Activated CD4-positive, CD25-positive, alpha-beta regulatory T cell treated with anti-CD3 and anti-CD28 coated beads, Interleukin-2, amount 50 U/mL, for 16 hours (primary cell): ENCODE measurements around the gene CRYBB1.

Experiments used
- DNase-seq: peaks from one replicate; pipeline ENCODE4 v3.0.0-alpha.2; 2020; ENCODE audit warnings: low read depth, low spot score

The CRYBB1 gene

DNA sequence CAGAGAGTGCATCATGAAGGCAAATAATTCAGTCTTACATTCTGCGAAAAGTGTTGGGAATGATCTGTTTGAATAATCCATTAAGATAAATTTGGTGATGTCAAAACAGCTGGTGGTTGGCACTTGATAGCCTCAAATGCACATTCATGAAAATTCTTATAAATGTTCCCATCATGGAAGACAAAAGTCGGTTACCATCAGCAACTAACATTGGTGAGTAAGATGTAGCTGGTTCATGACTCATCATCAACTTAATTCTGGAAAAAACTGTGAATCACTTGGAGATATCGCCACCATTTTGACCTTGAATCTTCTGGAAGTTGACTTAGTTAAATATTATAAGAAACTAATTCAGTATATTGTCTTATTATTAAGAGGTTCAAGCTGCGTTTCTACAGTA is 11.2 kb downstream of the CRYBB1 start:
- DNase-seq: no peak

DNA sequence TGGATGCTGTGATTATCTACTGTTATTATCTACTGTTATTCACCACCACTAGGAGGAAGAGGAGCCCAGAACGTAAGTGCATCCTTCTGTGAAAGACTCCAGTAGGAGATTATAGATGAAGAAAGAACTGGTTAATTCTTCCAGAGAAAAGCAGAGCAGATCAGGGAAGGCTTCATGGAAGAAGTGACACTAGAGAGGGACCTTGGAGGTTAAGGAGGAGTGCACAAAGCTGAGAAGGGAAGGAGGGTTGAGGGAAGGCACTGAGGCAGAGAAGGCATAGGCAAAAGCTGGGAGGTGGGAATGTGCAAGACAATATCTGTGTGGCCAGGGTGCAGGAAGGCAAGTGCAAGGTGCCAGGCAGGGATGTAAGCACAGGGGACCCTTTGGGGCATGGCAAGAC is 13.5 kb downstream of the CRYBB1 start:
- DNase-seq: no peak

DNA sequence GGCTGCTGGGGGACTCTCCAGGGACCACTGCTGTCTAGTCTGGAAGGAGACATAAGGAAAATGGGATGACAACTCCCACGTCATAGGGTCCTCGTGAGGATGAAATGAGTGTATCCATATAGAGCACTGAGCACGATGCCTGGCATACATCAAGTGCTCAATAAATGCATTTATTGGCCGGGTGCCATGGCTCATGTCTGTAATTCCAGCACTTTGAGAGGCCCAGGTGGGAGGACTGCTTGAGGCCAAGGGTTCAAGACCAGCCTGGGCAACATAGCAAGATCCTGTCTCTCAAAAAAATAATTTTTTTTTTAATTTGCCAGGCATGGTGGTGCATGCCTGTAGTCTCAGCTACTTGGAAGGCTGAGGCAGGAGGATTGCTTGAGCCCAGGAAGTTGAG is 15.7 kb downstream of the CRYBB1 start:
- DNase-seq: no peak

DNA sequence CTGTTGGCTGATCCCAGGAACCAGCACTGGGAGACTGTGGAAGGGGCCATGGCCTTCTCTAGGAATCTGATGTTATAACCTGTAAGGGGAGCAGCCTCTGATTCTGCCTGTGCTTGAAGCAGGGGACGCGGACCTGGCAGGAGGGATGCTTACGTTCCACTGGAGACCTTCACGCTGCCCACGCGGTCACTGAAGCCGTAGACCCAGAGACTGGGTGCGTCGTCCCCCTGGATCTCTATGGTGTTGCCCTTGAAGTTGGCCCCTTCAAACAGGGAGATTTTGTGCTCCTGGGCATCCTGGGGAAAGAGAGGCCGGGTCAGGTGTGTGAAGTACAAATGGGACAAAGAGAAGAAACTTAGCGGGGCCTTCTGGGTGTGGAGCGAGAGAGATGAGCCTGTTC is 16.1 kb downstream of the CRYBB1 start:
- DNase-seq: no peak

DNA sequence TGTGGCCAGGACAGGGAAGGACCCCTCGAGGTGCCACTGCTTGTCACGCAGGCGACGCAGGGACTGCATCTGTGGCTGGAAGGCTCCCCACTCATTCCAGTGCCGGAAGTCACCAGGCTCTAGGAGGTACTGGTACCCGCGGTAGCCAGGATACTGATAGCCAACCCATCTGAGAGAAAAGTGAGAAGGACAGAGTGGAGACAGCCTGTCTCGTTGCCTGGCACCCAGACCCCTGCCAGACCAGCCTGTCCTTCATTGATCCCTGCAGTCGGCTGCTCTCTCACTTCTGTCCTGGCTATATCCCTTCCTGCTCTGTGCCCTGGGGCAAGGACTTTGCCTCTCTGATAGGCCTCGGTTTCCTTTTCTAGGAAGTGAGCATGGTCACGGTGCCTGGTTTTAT is 18.3 kb downstream of the CRYBB1 start:
- no peak for DNase-seq

DNA sequence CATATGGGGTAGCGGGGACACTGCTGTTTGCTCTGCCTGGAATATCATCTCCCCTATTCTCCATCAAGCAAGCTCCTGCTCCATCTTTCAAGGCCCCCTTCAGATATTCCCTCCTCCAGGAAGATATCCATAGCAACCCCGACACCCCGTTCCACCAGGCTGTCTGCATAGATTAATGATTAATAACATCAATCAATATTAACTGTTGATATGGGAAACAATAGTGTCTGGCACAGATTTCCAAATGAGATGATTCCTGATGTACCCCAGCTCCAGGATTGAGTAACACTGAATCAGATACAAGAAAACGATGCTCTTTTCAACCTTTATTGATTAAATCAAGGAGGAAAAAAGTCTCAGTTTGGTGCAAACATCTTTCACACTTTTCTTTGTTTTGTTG is 20.3 kb downstream of the CRYBB1 start:
- DNase-seq: no peak

DNA sequence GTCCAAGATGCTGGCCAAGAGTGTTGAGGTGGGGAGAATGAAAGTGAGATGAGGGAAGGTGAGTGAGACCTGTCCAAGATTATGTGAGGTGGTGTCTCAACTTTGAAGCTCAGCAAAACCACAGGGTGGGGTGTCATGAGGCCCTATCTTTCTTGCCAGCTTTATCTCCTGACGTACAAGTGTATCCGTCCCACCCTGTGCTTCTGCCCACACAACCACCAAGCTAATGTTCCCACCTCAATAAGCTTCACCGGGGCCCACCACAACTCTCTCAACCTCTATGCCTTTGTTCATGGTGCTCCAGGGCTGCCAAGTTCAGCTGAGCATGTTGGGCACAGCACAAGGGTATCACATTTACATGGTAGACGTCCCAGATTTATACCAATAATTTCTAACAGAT is 20.8 kb downstream of the CRYBB1 start:
- no peak for DNase-seq

DNA sequence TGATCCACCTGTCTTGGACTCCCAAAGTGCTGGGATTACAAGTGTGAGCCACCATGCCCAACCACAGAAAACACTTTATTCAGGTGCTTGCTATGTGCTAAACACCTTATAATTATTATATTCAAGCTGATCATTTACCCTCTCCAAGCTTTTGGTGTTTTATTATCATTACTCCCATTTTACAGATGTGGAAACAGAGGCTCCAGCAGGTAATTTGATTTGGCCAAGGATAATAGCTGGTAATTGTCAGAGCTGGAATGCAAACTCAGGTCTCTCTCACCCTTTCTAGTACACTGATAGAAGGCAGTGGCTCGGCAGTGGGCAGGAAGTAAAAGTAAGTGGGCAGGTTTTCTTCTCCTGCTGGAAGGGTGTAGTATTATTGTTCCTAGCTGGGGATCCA is 24.1 kb downstream of the CRYBB1 start:
- DNase-seq: no peak

DNA sequence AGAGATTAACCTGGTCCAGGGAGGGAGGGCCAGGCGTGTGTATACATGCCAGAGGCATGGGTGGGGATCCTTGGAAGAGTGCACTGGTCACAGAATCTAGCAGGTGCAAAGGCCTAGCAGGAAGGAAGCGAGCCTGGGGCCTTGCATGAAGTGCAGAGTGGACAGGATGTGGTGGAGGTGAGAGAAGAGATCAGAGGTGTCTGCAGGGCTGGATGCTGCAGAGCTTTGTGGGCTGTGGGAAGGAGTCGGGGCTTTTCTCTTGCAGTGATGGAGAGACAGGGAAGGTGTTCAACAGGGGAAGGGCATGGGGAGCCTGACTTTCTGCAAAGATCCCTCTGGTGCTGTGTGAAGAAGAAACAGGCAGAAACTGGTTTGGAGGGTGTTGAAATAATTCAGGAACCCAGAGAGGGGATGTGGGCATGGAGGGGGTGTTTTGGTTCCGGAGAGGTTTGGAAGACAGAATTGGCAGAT is 25.4 kb downstream of the CRYBB1 start:
- no peak for DNase-seq

DNA sequence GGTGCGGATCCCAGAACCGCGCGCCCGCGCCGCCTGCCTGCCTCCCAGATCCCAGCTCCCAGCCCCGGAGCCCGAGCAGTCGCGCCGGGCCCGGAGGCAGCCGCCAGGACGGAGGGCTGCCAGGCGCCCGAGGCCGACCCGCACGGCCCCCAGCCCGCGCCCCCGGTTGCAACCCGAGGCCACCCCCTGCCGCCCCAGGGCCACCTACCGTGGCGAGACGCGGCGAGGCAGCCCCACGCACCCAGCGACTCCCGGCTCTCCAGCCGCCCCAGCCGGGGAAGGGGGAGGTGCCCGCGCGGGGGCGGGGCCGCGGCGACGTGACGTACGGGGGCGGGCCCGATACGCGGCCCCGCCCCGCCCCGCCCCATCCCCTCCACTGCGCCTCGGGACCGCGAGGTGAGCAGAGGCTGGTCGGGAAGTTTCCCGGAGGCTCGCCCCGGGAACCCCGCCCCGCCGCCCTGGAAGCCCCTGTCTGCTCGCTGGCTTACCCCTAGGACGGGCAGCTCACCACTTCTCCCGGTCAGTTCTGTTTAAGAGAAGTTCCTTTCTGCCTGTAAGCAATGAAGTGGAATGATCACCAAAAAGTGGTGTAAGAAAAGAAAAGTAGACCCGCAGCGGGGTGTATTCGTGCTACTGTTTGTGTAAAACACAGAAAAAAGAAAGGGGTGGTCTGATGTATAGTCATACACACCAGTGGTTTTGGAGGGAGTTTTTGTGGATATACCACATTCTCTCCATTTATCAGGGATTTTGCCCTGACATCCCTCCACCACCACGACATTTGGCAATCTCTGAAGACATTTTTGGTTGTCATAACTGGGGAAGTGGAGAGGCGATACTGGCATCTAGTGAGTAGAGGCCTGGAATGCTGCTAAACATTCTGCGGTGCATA is 27.7 kb downstream of the CRYBB1 start, which contains the start of gene TPST2:
TPST2 (minus strand) TSS at position 288 of the 892 bp plus-strand sequence. CDS start 48,502 bp downstream, outside the sequence.
- peak; percentile 64 for DNase-seq

DNA sequence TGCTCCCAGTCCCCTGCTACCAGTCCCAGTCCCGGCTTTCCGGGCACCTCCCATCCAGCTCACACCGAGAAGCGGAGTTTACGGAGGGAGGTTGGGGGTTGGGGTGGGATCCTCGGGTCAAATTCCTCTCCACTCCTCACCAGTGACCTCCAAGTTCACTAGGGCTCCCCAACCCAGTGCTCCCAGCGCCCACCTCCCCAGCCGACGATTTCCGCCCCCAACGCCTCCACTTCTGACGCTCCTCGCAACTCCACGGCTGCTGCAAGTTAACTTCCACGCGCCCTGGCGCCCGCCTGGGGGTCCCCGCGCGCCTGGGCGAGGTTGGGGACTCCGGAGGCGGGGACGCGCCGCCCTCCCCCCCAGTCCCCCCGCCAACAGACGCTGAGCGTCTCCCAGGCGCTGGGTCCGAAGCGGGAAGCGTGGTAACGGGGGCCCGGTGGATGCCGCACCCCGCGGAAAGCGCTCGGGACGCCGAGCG is 28.4 kb downstream of the CRYBB1 start:
- no peak for DNase-seq

DNA sequence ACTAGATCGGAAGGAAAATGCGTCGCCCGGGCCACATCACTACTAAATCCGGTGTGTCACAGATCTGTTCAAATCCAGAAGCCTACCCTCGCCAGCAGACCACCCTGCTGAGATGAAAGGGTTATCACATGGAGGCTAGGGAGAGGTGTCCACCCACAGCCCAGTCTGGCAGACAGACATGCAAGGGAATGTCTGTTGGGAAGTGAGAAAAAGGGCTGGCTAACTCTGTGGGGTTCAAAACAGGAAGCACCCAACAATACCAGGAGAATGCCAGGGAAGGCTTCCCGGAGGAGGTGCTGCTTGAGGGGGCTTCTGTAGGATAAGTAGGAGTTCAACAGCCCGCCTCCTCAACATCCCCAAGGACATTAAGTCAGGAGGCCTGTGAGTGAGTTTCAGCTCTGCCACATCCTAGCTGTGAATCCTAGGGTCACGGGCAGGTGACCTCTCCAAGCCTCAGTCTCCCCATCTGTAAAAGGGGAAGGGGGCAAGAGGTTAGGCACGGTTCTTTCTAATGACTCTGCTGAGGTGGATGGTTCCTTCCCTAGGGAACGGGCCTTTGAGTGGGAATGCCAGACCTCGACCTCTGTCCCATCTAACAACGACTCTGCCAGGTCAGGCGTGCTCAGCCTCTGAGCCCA is 29.0 kb downstream of the CRYBB1 start:
- DNase-seq: no peak

DNA sequence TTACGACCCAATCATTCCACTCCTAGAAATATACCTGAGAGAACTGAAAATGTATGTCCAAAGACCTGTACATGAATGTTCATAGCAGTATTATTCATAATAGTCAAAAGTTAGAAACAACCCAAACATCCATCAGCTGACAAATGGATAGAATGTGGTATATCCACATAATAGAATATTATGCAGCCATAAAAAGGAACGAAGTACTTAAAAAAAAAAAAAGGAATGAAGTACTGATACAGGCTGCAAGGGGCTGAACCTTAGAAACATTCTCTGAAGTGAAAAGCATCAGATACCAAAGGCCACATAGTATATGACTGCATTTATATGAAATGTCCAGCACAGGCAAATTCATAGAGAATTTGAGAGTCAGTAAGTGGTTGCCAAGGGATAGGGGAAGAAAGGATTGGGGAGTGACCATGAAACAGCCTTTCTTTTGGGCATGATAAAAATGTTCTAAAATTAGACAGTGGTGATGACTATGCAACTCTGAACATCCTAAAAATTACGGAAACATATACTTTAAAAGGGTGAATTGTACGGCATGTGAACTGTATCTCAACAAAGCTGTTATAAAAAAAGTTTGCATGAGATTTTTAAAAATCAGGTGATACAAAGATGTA is 29.7 kb downstream of the CRYBB1 start:
- no peak for DNase-seq

DNA sequence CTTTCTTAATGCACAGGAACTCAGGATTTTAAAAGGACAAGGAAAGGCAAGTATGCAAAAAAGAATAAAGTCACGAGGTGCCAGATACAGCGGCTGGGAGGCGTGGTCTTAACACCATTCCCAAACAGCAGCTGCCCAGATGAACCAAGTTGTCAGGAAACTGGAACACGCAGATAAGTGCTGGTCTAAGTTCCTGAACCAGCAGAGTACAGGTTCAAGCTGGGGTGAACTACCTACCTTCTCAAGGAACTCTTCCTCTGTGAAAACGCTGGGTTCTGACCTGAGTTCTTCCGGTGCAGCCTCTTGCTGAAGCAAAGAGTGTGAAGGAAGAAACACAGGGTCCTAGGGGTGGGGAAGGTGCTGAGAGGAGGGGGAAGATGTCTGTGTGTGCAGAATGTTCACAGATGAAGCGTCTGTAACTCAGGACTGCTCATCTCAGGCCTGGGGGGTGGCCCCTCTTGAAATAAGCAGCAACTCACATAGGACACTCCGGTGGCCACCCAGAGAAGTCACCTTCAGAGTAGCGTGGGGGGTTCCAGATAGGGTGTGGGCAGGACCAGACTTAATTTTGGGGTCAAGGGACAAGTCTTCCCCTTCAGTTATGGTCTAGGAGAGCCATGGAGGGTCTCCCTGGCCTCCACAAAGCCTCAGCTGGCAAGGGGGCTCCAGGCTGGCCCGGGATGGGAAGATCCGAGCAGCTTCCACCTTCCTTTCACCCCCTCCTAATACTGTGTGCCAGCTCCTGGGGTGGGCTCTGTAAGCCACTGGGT is 31.1 kb downstream of the CRYBB1 start:
- DNase-seq: no peak

DNA sequence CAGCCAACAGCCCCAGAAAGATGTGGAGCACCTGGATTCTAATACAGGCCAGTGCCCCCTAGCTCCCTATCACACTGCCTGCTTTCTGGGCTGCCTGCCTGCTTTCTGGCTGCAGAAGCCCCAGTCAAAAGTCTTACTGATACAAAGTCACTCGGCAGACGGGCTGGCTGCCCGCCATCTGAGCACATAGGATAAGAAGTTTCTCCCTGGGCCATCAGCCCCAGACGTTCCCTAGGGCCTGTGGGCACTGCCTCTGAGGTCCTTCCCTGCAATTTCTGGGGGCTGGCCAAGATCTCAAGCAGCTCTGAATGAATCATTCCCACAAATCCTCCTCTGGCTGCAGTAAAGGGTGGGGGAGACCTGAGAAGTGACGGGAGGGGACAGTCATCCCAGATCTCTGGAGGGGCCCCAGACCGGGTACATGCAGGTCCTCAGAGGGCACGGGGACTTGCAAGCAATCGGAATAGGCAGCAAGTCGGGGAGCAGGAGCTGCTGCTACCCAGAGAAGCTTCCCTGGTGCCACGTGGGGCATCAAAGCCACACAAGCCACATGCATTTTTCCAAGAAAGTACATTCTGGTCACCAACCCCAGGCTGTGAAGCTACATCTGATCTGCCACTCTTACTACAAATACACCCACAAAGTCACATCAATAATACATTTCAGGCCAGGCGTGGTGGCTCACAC is 32.6 kb downstream of the CRYBB1 start:
- no peak for DNase-seq

DNA sequence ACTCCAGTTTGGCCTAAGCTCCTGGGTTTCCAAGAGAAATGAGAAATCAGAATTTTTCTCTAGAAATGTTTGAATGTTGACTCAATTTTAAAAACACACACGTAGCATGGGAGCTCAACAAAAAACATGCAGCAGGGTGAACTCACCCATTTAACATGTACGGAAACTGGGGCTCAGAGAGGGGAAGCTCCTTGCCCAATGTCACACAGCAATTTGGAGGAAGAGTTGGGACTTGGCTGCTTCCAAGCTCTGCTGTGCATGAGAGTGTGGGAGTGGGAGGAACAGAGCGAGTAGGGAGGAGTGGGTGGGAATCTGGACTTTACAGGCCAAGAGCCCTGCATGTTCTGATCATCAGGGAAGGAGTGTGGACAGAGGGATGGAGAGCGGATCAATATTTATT is 33.8 kb downstream of the CRYBB1 start:
- DNase-seq: no peak

DNA sequence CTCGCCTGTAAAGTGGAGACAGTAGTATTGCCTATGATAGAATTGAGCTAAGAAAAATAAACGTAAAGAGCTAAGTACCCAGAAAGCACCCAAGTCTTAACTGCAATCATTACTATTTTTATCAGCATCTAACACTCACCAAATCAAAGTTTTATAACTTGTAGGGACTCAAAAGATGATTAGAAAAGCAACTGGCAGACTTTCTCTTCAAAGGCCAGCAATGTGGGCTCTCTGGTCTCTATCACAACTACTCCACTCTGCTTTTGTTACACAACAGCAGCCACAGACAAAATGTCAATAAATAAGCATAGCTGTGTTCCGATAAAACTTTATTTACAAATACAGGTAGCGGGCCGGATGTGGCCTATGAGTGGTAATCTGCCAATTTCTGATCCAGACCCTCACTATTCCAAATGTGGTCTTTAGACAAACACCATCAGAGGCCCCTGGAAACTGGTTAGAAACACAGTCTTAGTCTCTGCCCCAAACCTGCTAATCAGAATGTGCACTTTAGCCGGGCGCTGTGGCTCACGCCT is 36.1 kb downstream of the CRYBB1 start:
- no peak for DNase-seq

DNA sequence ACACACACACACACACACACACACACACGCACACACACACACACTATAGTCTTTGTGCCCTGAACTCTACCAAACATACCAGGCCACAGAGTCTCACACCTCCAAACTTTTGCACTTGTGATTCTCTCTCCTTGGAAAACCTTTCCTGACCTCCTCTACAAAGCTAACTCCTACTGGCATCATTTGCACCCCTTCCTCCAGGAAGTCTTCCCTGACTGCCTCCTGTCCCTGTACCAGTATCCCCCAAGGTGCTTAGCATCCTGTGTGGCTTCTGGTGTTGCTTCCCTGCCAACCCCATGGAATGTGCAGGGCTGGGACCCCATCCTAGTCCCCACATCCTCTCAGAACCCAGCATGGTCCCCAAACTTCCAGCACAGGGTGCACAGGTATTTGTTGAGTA is 36.8 kb downstream of the CRYBB1 start:
- no peak for DNase-seq

DNA sequence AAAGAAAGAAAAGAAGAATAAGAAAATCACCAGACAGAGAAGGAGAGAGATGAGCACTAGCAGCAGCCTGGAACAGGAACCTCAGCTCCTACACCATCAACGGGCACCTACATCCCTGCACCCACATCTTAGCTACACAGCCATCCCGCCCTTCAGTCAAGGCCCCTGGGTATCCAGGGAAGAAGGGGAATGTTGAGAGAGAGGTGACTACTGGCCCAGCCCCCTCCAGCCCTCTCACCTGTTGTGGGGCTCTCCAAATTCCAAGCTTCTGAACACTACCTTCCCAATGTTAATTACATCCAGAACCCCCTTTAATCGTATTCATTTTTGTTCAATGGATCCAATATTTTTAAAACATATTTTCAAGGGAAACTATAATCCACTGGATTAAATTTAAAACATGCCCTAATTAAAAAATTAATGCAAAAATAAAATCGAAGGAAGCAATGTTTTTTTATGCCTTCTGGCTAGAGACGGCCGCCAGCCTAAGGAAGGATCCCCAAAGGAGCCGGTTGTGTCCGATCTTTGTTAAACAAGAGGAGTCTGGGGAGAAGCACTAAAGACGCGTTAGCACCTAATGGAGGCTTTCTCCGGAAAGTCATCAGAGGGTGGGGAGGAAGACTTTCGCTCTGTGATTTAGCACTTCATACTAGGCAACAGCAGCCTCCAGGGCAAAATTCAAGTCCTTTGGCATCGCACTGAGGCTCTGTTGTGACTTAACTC is 37.4 kb downstream of the CRYBB1 start:
- no peak for DNase-seq

DNA sequence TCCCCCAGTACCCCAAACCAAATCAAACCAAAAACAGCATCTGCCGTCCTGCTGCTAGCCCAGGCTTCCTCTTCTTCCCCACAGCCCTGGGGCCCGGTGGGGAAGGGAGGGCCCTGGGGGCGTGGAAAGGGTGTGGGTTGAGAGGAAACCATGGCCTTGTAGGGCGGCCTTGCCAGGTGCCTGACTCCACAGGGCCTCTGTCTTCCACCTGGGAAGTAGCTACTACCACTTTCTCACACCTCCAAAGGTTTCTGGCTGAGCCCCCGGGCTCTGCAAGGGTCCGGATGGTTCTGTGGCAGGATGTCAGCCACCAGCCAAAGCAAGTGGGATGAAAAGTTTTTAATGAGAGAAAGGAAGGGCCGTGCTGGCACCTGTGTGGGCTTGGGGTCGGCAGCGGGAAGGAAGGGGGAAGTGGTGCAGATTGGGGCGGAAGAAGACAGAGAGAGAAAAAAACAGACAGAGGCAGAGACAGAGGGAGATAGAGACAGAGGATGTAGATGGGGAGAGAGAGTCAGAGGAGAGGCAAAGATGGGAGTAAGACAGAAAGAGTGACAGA is 38.4 kb downstream of the CRYBB1 start:
- DNase-seq: no peak
